ENCODE measurements around the gene CHRNA9.

Gene CHRNA9

DNA sequence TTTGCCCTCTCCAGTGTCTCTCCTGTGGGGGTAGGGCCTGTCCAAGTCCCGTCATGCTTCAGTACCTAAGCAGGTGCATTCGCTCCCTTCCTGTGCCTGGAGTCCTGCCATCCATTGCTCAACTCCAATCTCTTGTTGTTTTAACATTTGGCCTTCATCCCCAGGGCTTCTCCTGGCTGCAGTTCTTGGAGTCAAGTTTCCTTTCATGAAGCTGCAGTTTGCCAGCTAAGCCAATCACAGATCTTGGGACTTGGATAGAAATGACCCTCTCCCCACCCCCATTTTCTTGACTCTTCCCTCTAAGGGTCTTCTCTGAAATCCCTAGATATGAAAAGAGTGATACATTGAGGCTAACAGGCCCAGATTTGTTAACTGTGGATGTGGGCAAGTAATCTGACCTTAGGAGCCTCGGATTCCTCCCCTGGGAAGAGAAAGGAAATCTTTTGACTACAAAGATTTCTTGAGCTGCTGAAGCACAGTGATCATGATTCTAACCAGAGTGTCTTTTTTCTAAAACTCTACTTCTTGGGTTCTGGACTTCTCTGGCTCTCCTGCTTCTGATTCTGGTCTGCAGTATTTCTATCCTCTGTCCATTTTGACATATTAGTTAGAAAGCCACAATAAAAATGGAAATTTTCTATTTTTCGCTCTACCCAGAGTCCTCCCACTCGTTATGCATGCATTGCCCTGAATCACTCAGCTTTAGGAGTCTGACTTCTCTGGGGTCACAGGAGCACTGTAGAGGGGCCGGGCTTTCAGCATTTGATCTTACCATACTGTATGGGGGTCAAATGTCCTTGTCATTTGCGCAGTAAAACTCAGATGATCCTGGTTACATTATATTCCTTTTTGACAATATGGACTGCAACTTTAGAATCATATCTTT, 61.0 kb downstream of the CHRNA9 start:
- FAIRE-seq (no peak), DNase-seq (ENCODE audit: insufficient read length) (no peak)
- TF ChIP-seq POLR2AphosphoS5 (IDR thresholded peaks at IDR 0.05; ENCODE audit: low read depth, low read length), result no peak
- no peak for TF ChIP-seq TAF1 (IDR thresholded peaks at IDR 0.05; ENCODE audit: borderline replicate concordance, low read depth, low read length)
- no peak for TF ChIP-seq POLR2A (IDR thresholded peaks at IDR 0.05; ENCODE audit: low read depth, low read length)

DNA sequence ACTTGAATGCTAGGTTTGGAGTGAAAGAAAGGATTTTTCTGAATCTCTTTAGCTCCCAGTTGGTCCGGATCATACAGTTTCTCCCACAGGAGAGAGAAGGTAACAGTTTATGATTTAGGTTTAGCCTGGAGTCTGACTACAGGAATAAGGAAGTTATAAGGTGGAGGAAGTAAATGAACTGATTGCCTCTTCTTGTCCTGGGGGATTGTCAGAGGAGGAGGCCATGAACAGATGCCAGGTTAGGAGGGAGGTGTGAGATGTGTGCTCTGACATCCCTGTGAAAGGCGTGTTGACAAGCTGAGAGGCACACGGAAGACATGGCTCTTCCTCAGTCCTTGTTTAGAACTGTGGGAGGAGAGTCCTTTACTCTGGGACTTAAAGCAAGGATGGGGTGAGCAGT, 64.4 kb downstream of the CHRNA9 start:
- TF ChIP-seq POLR2AphosphoS5 (IDR thresholded peaks at IDR 0.05; ENCODE audit: low read depth, low read length) (no peak), POLR2A (IDR thresholded peaks at IDR 0.05; ENCODE audit: low read depth, low read length) (no peak), TAF1 (IDR thresholded peaks at IDR 0.05; ENCODE audit: borderline replicate concordance, low read depth, low read length) (no peak)
- DNase-seq (ENCODE audit: insufficient read length) (no peak), FAIRE-seq (no peak)

DNA sequence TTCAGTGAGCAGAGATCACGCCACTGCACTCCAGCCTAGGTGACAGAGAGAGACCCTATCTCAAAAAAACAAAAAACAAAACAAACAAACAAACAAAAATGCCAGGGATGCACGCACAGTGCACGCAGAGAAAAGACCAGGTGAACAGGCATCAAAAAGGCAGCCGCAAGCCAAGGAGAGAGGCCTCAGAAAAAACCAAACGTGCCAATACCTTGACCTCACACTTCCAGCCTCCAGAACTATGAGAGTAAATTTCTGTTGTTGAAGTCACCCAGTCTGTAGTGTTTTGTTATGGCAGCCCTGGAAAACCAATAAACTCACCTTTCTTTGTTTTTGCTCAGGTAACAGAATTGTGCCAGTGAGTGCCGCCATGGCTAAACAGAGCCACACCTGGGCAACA, 66.0 kb downstream of the CHRNA9 start:
- no peak for TF ChIP-seq TAF1 (IDR thresholded peaks at IDR 0.05; ENCODE audit: borderline replicate concordance, low read depth, low read length)
- no peak for TF ChIP-seq POLR2A (IDR thresholded peaks at IDR 0.05; ENCODE audit: low read depth, low read length)
- no peak for TF ChIP-seq POLR2AphosphoS5 (IDR thresholded peaks at IDR 0.05; ENCODE audit: low read depth, low read length)
- FAIRE-seq (no peak), DNase-seq (ENCODE audit: insufficient read length) (no peak)

- FAIRE-seq (no peak), DNase-seq (ENCODE audit: insufficient read length) (no peak)
- TF ChIP-seq POLR2A (IDR thresholded peaks at IDR 0.05; ENCODE audit: low read depth, low read length), result no peak
- no peak for TF ChIP-seq TAF1 (IDR thresholded peaks at IDR 0.05; ENCODE audit: borderline replicate concordance, low read depth, low read length)
- no peak for TF ChIP-seq POLR2AphosphoS5 (IDR thresholded peaks at IDR 0.05; ENCODE audit: low read depth, low read length)
These were observed 66.5 kb downstream of the CHRNA9 start for GRCh38 chr4:40401631-40402030.

DNA sequence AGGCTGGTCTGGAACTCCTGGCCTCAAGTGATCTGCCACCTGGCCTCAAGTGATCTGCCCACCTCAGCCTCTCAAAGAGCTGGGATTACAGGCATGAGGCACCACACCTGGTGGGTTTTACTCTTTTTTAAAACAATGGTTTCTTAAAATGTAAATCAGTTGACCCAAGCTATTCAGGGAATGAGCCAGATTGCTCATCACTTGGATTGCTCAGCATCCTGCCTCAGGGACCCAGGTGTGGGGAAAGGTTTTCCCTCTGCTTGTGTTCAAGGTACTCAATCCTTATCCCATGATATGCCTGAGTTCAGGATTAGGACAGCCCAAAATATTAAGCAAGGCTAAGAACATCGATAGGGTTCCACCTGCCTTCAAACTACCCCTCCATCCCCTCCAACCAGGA, 67.4 kb downstream of the CHRNA9 start:
- no peak for DNase-seq (ENCODE audit: insufficient read length)
- TF ChIP-seq POLR2A (IDR thresholded peaks at IDR 0.05; ENCODE audit: low read depth, low read length) (no peak), POLR2AphosphoS5 (IDR thresholded peaks at IDR 0.05; ENCODE audit: low read depth, low read length) (no peak), TAF1 (IDR thresholded peaks at IDR 0.05; ENCODE audit: borderline replicate concordance, low read depth, low read length) (no peak)
- FAIRE-seq, result no peak

DNA sequence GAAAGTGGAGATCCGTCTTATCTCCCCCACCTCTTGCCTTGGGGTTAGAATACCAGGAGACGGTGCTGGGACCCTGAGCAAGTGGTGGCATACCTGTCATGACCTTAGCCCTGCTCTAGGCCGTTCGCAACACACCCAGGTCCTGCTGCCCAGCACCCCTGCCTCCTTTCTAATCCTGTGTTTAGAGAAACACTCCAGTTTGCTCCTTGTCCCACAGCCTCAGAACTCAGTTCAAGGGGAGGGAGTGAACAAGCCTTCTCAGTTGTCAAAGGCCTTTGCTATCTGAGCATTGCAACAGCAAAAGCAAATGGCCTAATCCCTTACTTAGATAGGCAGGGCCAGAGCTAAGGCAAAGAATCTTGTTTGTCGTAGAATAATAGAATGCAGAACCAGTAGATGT, 67.9 kb downstream of the CHRNA9 start:
- FAIRE-seq (no peak), DNase-seq (ENCODE audit: insufficient read length) (no peak)
- no peak for TF ChIP-seq POLR2A (IDR thresholded peaks at IDR 0.05; ENCODE audit: low read depth, low read length)
- no peak for TF ChIP-seq TAF1 (IDR thresholded peaks at IDR 0.05; ENCODE audit: borderline replicate concordance, low read depth, low read length)
- no peak for TF ChIP-seq POLR2AphosphoS5 (IDR thresholded peaks at IDR 0.05; ENCODE audit: low read depth, low read length)

All from GM12892 (cell line).